ENCODE data around the gene CPA4. TPM values are rescaled to one million over a fixed set of nuclear protein-coding genes. Genes with fewer than 3 reads are reported as not detected.
"Not testable (repeated sequence)": the region's sequence is repeated elsewhere in the genome, so short reads cannot be mapped to it uniquely, and the experiment has no call there.

CPA4 gene
- total RNA-seq, 4 donors from 2014 or later = not detected

- Histone ChIP-seq H3K36me3 (no peaks in the 10 kb centered on the region), H3K4me1 (no peaks in the 10 kb centered on the region), H3K27ac (no peak overlapping the region), H3K4me3 (no peak overlapping the region), H3K27me3 (no peaks in the 10 kb centered on the region), H3K9me3 (no peaks in the 10 kb centered on the region)
- DNase-seq = no peak
- TF ChIP-seq CTCF (IDR thresholded peaks at IDR 0.05) = no peak
- no peak for TF ChIP-seq POLR2A (IDR thresholded peaks at IDR 0.05)
These were observed 21.3 kb downstream of the CPA4 start for GRCh38 chr7:130314305-130314704.

GRCh38 chr7:130319541-130319940, 26.6 kb downstream of the CPA4 start:
- TF ChIP-seq CTCF (IDR thresholded peaks at IDR 0.05) = no peak
- TF ChIP-seq POLR2A (IDR thresholded peaks at IDR 0.05) = no peak
- Histone ChIP-seq H3K4me3 (no peak overlapping the region), H3K27ac (no peak overlapping the region), H3K36me3 (no peaks in the 10 kb centered on the region), H3K27me3 (no peaks in the 10 kb centered on the region), H3K9me3 (no peaks in the 10 kb centered on the region), H3K4me1 (no peaks in the 10 kb centered on the region)
- DNase-seq = no peak

GRCh38 chr7:130321542-130322229, 28.7 kb downstream of the CPA4 start:
- H3K27me3 ChIP-seq, DNase-seq, H3K36me3 ChIP-seq, H3K27ac ChIP-seq, H3K9me3 ChIP-seq, H3K4me1 ChIP-seq, H3K4me3 ChIP-seq: not testable (repeated sequence)

GRCh38 chr7:130322615-130323014, 29.7 kb downstream of the CPA4 start:
- Histone ChIP-seq H3K4me1 (no peaks in the 10 kb centered on the region), H3K9me3 (no peaks in the 10 kb centered on the region), H3K27me3 (no peaks in the 10 kb centered on the region), H3K36me3 (no peaks in the 10 kb centered on the region), H3K4me3 (no peak overlapping the region), H3K27ac (no peak overlapping the region)
- TF ChIP-seq CTCF (IDR thresholded peaks at IDR 0.05) (no peak), POLR2A (IDR thresholded peaks at IDR 0.05) (no peak)
- no peak for DNase-seq

GRCh38 chr7:130324306-130324943, 31.5 kb downstream of the CPA4 start:
- no peaks in the 10 kb centered on the region for H3K36me3 ChIP-seq
- H3K27me3 ChIP-seq = no peaks in the 10 kb centered on the region
- DNase-seq = no peak
- H3K27ac ChIP-seq = no peak overlapping the region
- H3K4me1 ChIP-seq = no peaks in the 10 kb centered on the region
- no peak overlapping the region for H3K4me3 ChIP-seq
- TF ChIP-seq CTCF (IDR thresholded peaks at IDR 0.05) (no peak), POLR2A (IDR thresholded peaks at IDR 0.05) (no peak)
- H3K9me3 ChIP-seq = no peaks in the 10 kb centered on the region

GRCh38 chr7:130329681-130330080, 36.7 kb downstream of the CPA4 start:
- Histone ChIP-seq H3K4me1 (no peaks in the 10 kb centered on the region), H3K27me3 (no peaks in the 10 kb centered on the region), H3K4me3 (no peak overlapping the region), H3K9me3 (no peaks in the 10 kb centered on the region), H3K27ac (no peak overlapping the region), H3K36me3 (no peaks in the 10 kb centered on the region)
- DNase-seq = no peak
- no peak for TF ChIP-seq CTCF (IDR thresholded peaks at IDR 0.05)
- TF ChIP-seq POLR2A (IDR thresholded peaks at IDR 0.05) = no peak

All from Peyer's patch (tissue), 4 donors.